ENCODE results near the gene MRFAP1L1.
"Not testable (repeated sequence)": the region's sequence is repeated elsewhere in the genome, so short reads cannot be mapped to it uniquely, and the experiment has no call there.

The MRFAP1L1 gene

GRCh38 chr4:6730603-6731317 is 21.1 kb upstream of the MRFAP1L1 start:
- CTCF ChIA-PET = interaction anchor here (3.4 to 4.7 kb wide), 2 partner anchors 11 to 143 kb away, joined by 23 to 26 read pairs; no protein-coding TSS in a partner anchor
- POLR2A ChIA-PET = no interaction called here
- DNase-seq (ENCODE audit: extremely low spot score) = no peak

GRCh38 chr4:6728320-6729029 is 18.8 kb upstream of the MRFAP1L1 start:
- ChIA-PET POLR2A (no interaction called here), CTCF (interaction anchor here (3.4 to 4.7 kb wide), 2 partner anchors 9 to 145 kb away, joined by 23 to 26 read pairs; no protein-coding TSS in a partner anchor)
- no peak for TF ChIP-seq CTCF (IDR thresholded peaks at IDR 0.05; ENCODE audit: control extremely low read depth, extremely low read depth, low read depth, missing control alignments)
- DNase-seq (ENCODE audit: extremely low spot score) = no peak

More at GRCh38 chr4:6730603-6731317, 21.1 kb upstream of the MRFAP1L1 start:
- TF ChIP-seq CTCF (IDR thresholded peaks at IDR 0.05; ENCODE audit: control extremely low read depth, extremely low read depth, low read depth, missing control alignments) = no peak

GRCh38 chr4:6727943-6728250 is 18.2 kb upstream of the MRFAP1L1 start:
- CTCF ChIA-PET = interaction anchor here (2.0 to 3.4 kb wide), 2 partner anchors 146 to 343 kb away, joined by 6 to 26 read pairs; no protein-coding TSS in a partner anchor
- no peak for TF ChIP-seq CTCF (IDR thresholded peaks at IDR 0.05; ENCODE audit: control extremely low read depth, extremely low read depth, low read depth, missing control alignments)

GRCh38 chr4:6727081-6727942 is 17.6 kb upstream of the MRFAP1L1 start:
- CTCF ChIA-PET = interaction anchor here (1.2 to 2.0 kb wide), 4 partner anchors 10 to 344 kb away, joined by 3 to 11 read pairs (median 6); no protein-coding TSS in a partner anchor

More at GRCh38 chr4:6727943-6728250, 18.2 kb upstream of the MRFAP1L1 start:
- POLR2A ChIA-PET = no interaction called here
- DNase-seq (ENCODE audit: extremely low spot score) = peak; percentile 15

GRCh38 chr4:6725427-6725961 is 15.8 kb upstream of the MRFAP1L1 start:
- CTCF ChIA-PET = interaction anchor here (4.6 kb wide), 1 partner anchor 148 kb away, joined by 42 read pairs; no protein-coding TSS in a partner anchor
- POLR2A ChIA-PET; DNase-seq (ENCODE audit: extremely low spot score): not testable (repeated sequence)

More at GRCh38 chr4:6727081-6727942, 17.6 kb upstream of the MRFAP1L1 start:
- no peak for TF ChIP-seq CTCF (IDR thresholded peaks at IDR 0.05; ENCODE audit: control extremely low read depth, extremely low read depth, low read depth, missing control alignments)
- POLR2A ChIA-PET = no interaction called here
- no peak for DNase-seq (ENCODE audit: extremely low spot score)

GRCh38 chr4:6724421-6725111 is 14.9 kb upstream of the MRFAP1L1 start:
- TF ChIP-seq CTCF (IDR thresholded peaks at IDR 0.05; ENCODE audit: control extremely low read depth, extremely low read depth, low read depth, missing control alignments) = no peak
- ChIA-PET POLR2A (no interaction called here), CTCF (interaction anchor here (1.4 to 4.6 kb wide), 2 partner anchors 149 to 346 kb away, joined by 4 to 42 read pairs; no protein-coding TSS in a partner anchor)
- no peak for DNase-seq (ENCODE audit: extremely low spot score)
